HTR-8/SVneo (cell line): Measurements from ENCODE around the gene ISG20.

Experiments used
- DNase-seq: peaks from one replicate; pipeline ENCODE4 v3.0.0; 2011; ENCODE audit warnings: low spot score, mixed read lengths; ENCODE audit not compliant: insufficient read length
- FAIRE-seq: peaks from 2 replicates; lab custom pipeline; 2011; peaks lifted over from hg19 to GRCh38; lab: Jason Lieb, UNC

The ISG20 gene

GRCh38 chr15:88652456-88653199 lies 13.8 kb downstream of the ISG20 start:
- DNase-seq (no peak), FAIRE-seq (no peak)

- DNase-seq (no peak), FAIRE-seq (no peak)
Observed at GRCh38 chr15:88653200-88654064, 14.6 kb downstream of the ISG20 start.

GRCh38 chr15:88654430-88655102 lies 15.8 kb downstream of the ISG20 start:
- FAIRE-seq (no peak), DNase-seq (no peak)

GRCh38 chr15:88655103-88655553 lies 16.3 kb downstream of the ISG20 start:
- DNase-seq (no peak), FAIRE-seq (no peak)

GRCh38 chr15:88655800-88656488 lies 17.1 kb downstream of the ISG20 start:
- DNase-seq (no peak), FAIRE-seq (no peak)

GRCh38 chr15:88656760-88657221 lies 18.0 kb downstream of the ISG20 start:
- FAIRE-seq (no peak), DNase-seq (no peak)

- DNase-seq (peak; percentile 68), FAIRE-seq (peak; percentile 9)
Observed at GRCh38 chr15:88657326-88658069, 18.7 kb downstream of the ISG20 start.

GRCh38 chr15:88658070-88658965 lies 19.5 kb downstream of the ISG20 start:
- FAIRE-seq (no peak), DNase-seq (no peak)

- FAIRE-seq, result no peak
- DNase-seq, result no peak
Observed at GRCh38 chr15:88658972-88659931, 20.4 kb downstream of the ISG20 start.

- DNase-seq, result no peak
- FAIRE-seq, result no peak
Observed at GRCh38 chr15:88661041-88661700, 22.4 kb downstream of the ISG20 start.

- FAIRE-seq, result no peak
Observed at GRCh38 chr15:88661761-88662556, 23.1 kb downstream of the ISG20 start.

GRCh38 chr15:88663141-88663621 lies 24.4 kb downstream of the ISG20 start:
- FAIRE-seq (no peak), DNase-seq (no peak)

More at GRCh38 chr15:88661761-88662556, 23.1 kb downstream of the ISG20 start:
- DNase-seq, result no peak

GRCh38 chr15:88664151-88664778 lies 25.4 kb downstream of the ISG20 start:
- FAIRE-seq (no peak), DNase-seq (no peak)

- FAIRE-seq (no peak), DNase-seq (no peak)
Observed at GRCh38 chr15:88674661-88675060, 35.8 kb downstream of the ISG20 start.

GRCh38 chr15:88678755-88679154 lies 39.9 kb downstream of the ISG20 start:
- DNase-seq (no peak), FAIRE-seq (no peak)
